Esophagus muscularis mucosa (tissue), 4 donors: Measurements from ENCODE around the gene PP2D1. TPM values are rescaled to one million over a fixed set of nuclear protein-coding genes. Genes with fewer than 3 reads are reported as not detected.
"Not testable (repeated sequence)": the region's sequence is repeated elsewhere in the genome, so short reads cannot be mapped to it uniquely, and the experiment has no call there.

ENCODE experiments used
- DNase-seq: peaks from one replicate; pipeline ENCODE4 v3.0.0-alpha.2; 2017; ENCODE audit errors: extremely low spot score
- H3K27ac ChIP-seq, 4 donors: fragments of 200-600 bp; sonication (generic); replicated peaks in 1 of 4; 1 replicate in 3 of 4; 2 replicates in 1 of 4; pipeline ENCODE4 v1.5.1; 2016 to 2019; ENCODE audit warnings: mild to moderate bottlenecking in 1 of 4
- H3K27me3 ChIP-seq, 4 donors: fragments of 200-600 bp; sonication (generic); one replicate each; pipeline versions ENCODE4 v1.5.1 to v1.6.0; 2016 to 2019
- H3K36me3 ChIP-seq, 4 donors: fragments of 200-600 bp; sonication (generic); one replicate each; pipeline ENCODE4 v1.5.1; 2016 to 2019
- H3K4me1 ChIP-seq, 4 donors: fragments of 200-600 bp; sonication (generic); one replicate each; pipeline ENCODE4 v1.5.1; 2016 to 2019
- H3K4me3 ChIP-seq, 4 donors: fragments of 200-600 bp; sonication (generic); 1 replicate in 2 of 4; 2 replicates in 2 of 4; pipeline ENCODE4 v1.5.1; 2016 to 2019; ENCODE audit warnings: mild to moderate bottlenecking in 4 of 4, moderate library complexity in 1 of 4
- H3K9me3 ChIP-seq, 4 donors: fragments of 200-600 bp; sonication (generic); 1 replicate in 3 of 4; 2 replicates in 1 of 4; pipeline ENCODE4 v1.5.1; 2016 to 2019
- CTCF ChIP-seq, 3 experiments: fragments of 200-600 bp in 2 of 3; fragments of 450-650 bp in 1 of 3; sonication (generic) in 2 of 3; IDR thresholded peaks; one replicate each; pipeline ENCODE4 v1.5.1; 2017 to 2019; ENCODE audit warnings: antibody characterized with exemption in 3 of 3, mild to moderate bottlenecking in 2 of 3, moderate library complexity in 1 of 3
- EP300 ChIP-seq: sonication (generic); formaldehyde crosslinking; IDR thresholded peaks from one replicate; pipeline ENCODE4 v1.6.1; 2017; ENCODE audit warnings: antibody characterized with exemption
- POLR2A ChIP-seq: fragments of 450-650 bp; IDR thresholded peaks from one replicate; pipeline ENCODE4 v1.6.1; 2017; ENCODE audit warnings: antibody characterized with exemption, moderate library complexity, mild to moderate bottlenecking, low read depth
- POLR2AphosphoS5 ChIP-seq, 2 donors: sonication (generic); formaldehyde crosslinking; IDR thresholded peaks; one replicate each; pipeline ENCODE4 v1.6.1; 2017; ENCODE audit warnings: antibody characterized with exemption in 2 of 2
- WGBS: methylation state at CpG from one replicate; pipeline ENCODE4 v1.1.5; 2018; 5-methylcytosine and 5-hydroxymethylcytosine counted together
- intact Hi-C: fragments of 100-400 bp; cut with DNase I; formaldehyde crosslinking; loops from one replicate; pipeline ENCODE4 v1.15.1; 2023
- total RNA-seq, 4 donors: library from RNA; depleted of rRNA; stranded (reverse); fragments of >200 nt; gene quantifications; one replicate each; pipeline versions ENCODE4 v1.1.0 to v1.2.1, GENCODE V29; 2016

PP2D1 gene
- total RNA-seq, 4 donors from 2014 or later, result not detected

GRCh38 chr3:19960696-19961095, 51.4 kb downstream of the PP2D1 start:
- DNase-seq, result no peak
- H3K4me3 ChIP-seq, result no peak overlapping the region
- H3K4me1 ChIP-seq, result peaks cover 4 to 39% (median 19%) of the 10 kb centered on the region in 4 donors
- 86% methylated on average over 4 of the region's 4 CpGs for WGBS
- peaks cover 0 to 23% (median 0%) of the 10 kb centered on the region in 4 donors for H3K36me3 ChIP-seq
- H3K27me3 ChIP-seq, result no peaks in the 10 kb centered on the region
- intact Hi-C loops, result no loop called here
- TF ChIP-seq POLR2AphosphoS5 (IDR thresholded peaks at IDR 0.05), result no peak
- no peak for TF ChIP-seq EP300
- no peaks in the 10 kb centered on the region for H3K9me3 ChIP-seq
- H3K27ac ChIP-seq, result no peak overlapping the region

GRCh38 chr3:19959505-19959904, 52.6 kb downstream of the PP2D1 start:
- intact Hi-C loops, result no loop called here
- no peak for DNase-seq
- peaks cover 0 to 31% (median 7%) of the 10 kb centered on the region in 4 donors for H3K36me3 ChIP-seq
- H3K27ac ChIP-seq, result no peak overlapping the region
- peaks cover 4 to 35% (median 22%) of the 10 kb centered on the region in 4 donors for H3K4me1 ChIP-seq
- TF ChIP-seq POLR2AphosphoS5 (IDR thresholded peaks at IDR 0.05), result no peak
- TF ChIP-seq EP300, result no peak
- no peak for TF ChIP-seq POLR2A
- TF ChIP-seq CTCF (IDR thresholded peaks at IDR 0.05), result no peak
- no peaks in the 10 kb centered on the region for H3K9me3 ChIP-seq
- 67% methylated on average over 4 of the region's 4 CpGs for WGBS
- H3K4me3 ChIP-seq, result no peak overlapping the region
- no peaks in the 10 kb centered on the region for H3K27me3 ChIP-seq

GRCh38 chr3:19957354-19957753, 54.7 kb downstream of the PP2D1 start:
- H3K4me1 ChIP-seq, result peaks cover 6 to 46% (median 25%) of the 10 kb centered on the region in 4 donors
- intact Hi-C loops, result not testable (repeated sequence)
- WGBS, result 89% methylated on average over 9 of the region's 9 CpGs

GRCh38 chr3:19954676-19955075, 57.4 kb downstream of the PP2D1 start:
- 95% methylated on average over 4 of the region's 4 CpGs for WGBS
- peaks cover 12 to 61% (median 45%) of the 10 kb centered on the region in 4 donors for H3K4me1 ChIP-seq
- intact Hi-C loops, result no loop called here
- no peaks in the 10 kb centered on the region for H3K27me3 ChIP-seq
- peaks cover 0 to 65% (median 30%) of the 10 kb centered on the region in 4 donors for H3K36me3 ChIP-seq
- DNase-seq, result no peak
- no peak for TF ChIP-seq CTCF (IDR thresholded peaks at IDR 0.05)
- TF ChIP-seq EP300, result no peak
- no peak for TF ChIP-seq POLR2A
- TF ChIP-seq POLR2AphosphoS5 (IDR thresholded peaks at IDR 0.05), result no peak
- no peak overlapping the region for H3K4me3 ChIP-seq
- H3K9me3 ChIP-seq, result no peaks in the 10 kb centered on the region
- no peak overlapping the region for H3K27ac ChIP-seq

More at GRCh38 chr3:19957354-19957753, 54.7 kb downstream of the PP2D1 start:
- H3K27ac ChIP-seq, DNase-seq, H3K9me3 ChIP-seq, H3K4me3 ChIP-seq, H3K27me3 ChIP-seq: not testable (repeated sequence)
- H3K36me3 ChIP-seq, result peaks cover 0 to 49% (median 20%) of the 10 kb centered on the region in 4 donors

- H3K4me1 ChIP-seq, result peaks cover 26 to 73% (median 59%) of the 10 kb centered on the region in 4 donors
- DNase-seq, result no peak
- peaks cover 0 to 44% (median 30%) of the 10 kb centered on the region in 4 donors for H3K36me3 ChIP-seq
- 86% methylated on average over 2 of the region's 2 CpGs for WGBS
- H3K27me3 ChIP-seq, result no peaks in the 10 kb centered on the region
- no peak for TF ChIP-seq EP300
- TF ChIP-seq POLR2AphosphoS5 (IDR thresholded peaks at IDR 0.05), result no peak
- TF ChIP-seq CTCF (IDR thresholded peaks at IDR 0.05), result no peak
- TF ChIP-seq POLR2A, result no peak
- H3K9me3 ChIP-seq, result no peaks in the 10 kb centered on the region
- no peak overlapping the region for H3K27ac ChIP-seq
- no peak overlapping the region for H3K4me3 ChIP-seq
- intact Hi-C loops, result no loop called here
These were observed 61.7 kb downstream of the PP2D1 start for GRCh38 chr3:19950316-19950715.

- 14% methylated on average over 2 of the region's 2 CpGs for WGBS
- Histone ChIP-seq H3K4me1 (peaks cover 26 to 58% (median 56%) of the 10 kb centered on the region in 4 donors), H3K27me3 (no peaks in the 10 kb centered on the region), H3K36me3 (peaks cover 0 to 24% (median 14%) of the 10 kb centered on the region in 4 donors), H3K27ac (peak overlapping the region; percentile 93 to 99 (median 98)), H3K9me3 (no peaks in the 10 kb centered on the region), H3K4me3 (peak overlapping the region; percentile 80 to 97 (median 95))
- intact Hi-C loops, result no loop called here
- no peak for TF ChIP-seq CTCF (IDR thresholded peaks at IDR 0.05)
- TF ChIP-seq POLR2AphosphoS5 (IDR thresholded peaks at IDR 0.05), result no peak
- TF ChIP-seq EP300, result no peak
- TF ChIP-seq POLR2A, result no peak
- no peak for DNase-seq
These were observed 63.9 kb downstream of the PP2D1 start for GRCh38 chr3:19948226-19948591.
